ENCODE data around the gene STYX. TPM values are rescaled to one million over a fixed set of nuclear protein-coding genes. Genes with fewer than 3 reads are reported as not detected.
A peak's percentile ranks its signal among the peaks of the same experiment; 100 is the strongest.

Gene STYX
- total RNA-seq, 4 donors from 2014 or later, result 19.3 to 26.1 (median 22.5) TPM

GRCh38 chr14:52786887-52787286 is 56.9 kb downstream of the STYX start:
- ATAC-seq, result no peak

GRCh38 chr14:52789118-52789517 is 59.2 kb downstream of the STYX start:
- peaks cover 0 to 28% (median 0%) of the 10 kb centered on the region in 3 donors for H3K4me1 ChIP-seq
- 75 to 96% methylated on average over 1 to 2 of the region's 2 CpGs for WGBS, 2 donors (ENCODE audit: low coverage in 1 of 2)
- no peaks in the 10 kb centered on the region for H3K36me3 ChIP-seq
- no peak overlapping the region for H3K27ac ChIP-seq
- no peaks in the 10 kb centered on the region for H3K9me3 ChIP-seq
- TF ChIP-seq EP300 (IDR thresholded peaks at IDR 0.05), result no peak
- no peak for TF ChIP-seq CTCF (IDR thresholded peaks at IDR 0.05)
- no peak for TF ChIP-seq POLR2A (IDR thresholded peaks at IDR 0.05)
- no peak for TF ChIP-seq POLR2AphosphoS5 (IDR thresholded peaks at IDR 0.05)
- no peak overlapping the region for H3K4me3 ChIP-seq
- no peaks in the 10 kb centered on the region for H3K27me3 ChIP-seq
- no peak for ATAC-seq

More at GRCh38 chr14:52786887-52787286, 56.9 kb downstream of the STYX start:
- no peaks in the 10 kb centered on the region for H3K36me3 ChIP-seq
- H3K4me1 ChIP-seq, result peaks cover 0 to 23% (median 0%) of the 10 kb centered on the region in 3 donors
- no peaks in the 10 kb centered on the region for H3K9me3 ChIP-seq
- TF ChIP-seq POLR2A (IDR thresholded peaks at IDR 0.05) (no peak), POLR2AphosphoS5 (IDR thresholded peaks at IDR 0.05) (no peak), CTCF (IDR thresholded peaks at IDR 0.05) (no peak), EP300 (IDR thresholded peaks at IDR 0.05) (no peak)
- H3K4me3 ChIP-seq, result no peak overlapping the region
- no peak overlapping the region for H3K27ac ChIP-seq
- no peaks in the 10 kb centered on the region for H3K27me3 ChIP-seq

DNA sequence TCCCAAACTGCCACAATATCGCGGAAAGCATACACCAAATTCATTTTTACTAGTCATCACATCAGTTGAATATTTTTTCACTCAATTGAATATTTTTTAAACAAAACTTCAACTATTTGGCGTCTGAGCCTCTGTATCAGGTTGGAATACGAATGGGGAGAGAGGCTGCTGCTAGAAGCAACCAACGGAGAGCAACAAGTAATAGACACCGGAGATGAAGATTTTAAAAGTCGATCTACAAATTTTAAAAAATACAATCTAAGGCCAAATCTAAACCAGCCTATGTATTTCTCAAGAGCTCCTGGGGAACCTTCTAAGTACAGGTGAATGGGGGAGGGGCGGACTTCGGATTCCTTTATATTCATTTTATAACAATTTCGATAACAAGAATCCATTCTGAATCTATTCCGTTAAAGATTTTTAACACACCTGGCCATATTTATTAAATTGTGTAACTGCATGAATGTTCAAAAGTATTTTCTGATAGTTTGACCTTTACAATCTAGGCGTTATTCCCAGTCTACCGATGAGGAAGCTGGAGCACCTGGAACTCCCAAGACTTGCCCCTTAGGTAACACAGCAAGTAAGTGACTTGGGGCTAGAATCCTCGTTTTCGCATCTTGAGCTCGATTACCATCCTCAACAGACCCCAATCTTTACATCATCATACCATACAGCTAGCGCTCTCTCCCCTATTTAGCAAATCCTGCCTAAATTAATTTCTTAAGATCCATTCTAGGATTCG is 60.2 kb downstream of the STYX start:
- Histone ChIP-seq H3K4me3 (peak overlapping the region; percentile 70 to 78), H3K36me3 (no peaks in the 10 kb centered on the region), H3K4me1 (peaks cover 0 to 28% (median 0%) of the 10 kb centered on the region in 3 donors), H3K27me3 (no peaks in the 10 kb centered on the region), H3K27ac (peak overlapping the region in 1 of 4 donors; percentile 89), H3K9me3 (no peaks in the 10 kb centered on the region)
- no peak for ATAC-seq
- WGBS, 2 donors (ENCODE audit: low coverage in 1 of 2), result 54 to 62% methylated on average over 17 to 18 of the region's 18 CpGs
- TF ChIP-seq POLR2AphosphoS5 (IDR thresholded peaks at IDR 0.05), result no peak
- no peak for TF ChIP-seq CTCF (IDR thresholded peaks at IDR 0.05)

DNA sequence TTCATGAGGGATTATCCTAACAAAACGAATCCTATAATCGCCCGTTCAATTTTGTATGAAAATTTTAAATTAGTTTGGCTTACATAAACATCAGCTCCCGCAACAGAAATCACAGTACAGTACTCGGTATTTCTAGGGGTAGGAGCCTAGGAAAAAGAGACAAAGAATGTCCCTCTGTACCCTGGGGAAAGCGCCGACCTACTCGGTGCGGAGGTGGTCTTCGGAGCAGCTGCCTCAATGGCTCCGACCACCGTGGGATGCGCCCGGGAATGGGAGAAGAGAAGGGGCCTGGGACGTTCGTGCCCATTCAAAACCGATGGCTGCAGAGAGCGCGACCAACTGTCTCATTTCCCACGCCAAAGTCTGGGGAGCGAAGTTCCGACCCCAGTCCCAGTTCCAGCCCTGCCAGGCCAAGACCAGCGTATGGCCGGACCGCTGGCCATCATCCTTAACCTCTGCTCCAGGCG is 60.8 kb downstream of the STYX start:
- no peaks in the 10 kb centered on the region for H3K27me3 ChIP-seq
- no peaks in the 10 kb centered on the region for H3K36me3 ChIP-seq
- TF ChIP-seq EP300 (IDR thresholded peaks at IDR 0.05), result no peak
- TF ChIP-seq POLR2A (IDR thresholded peaks at IDR 0.05), result no peak
- TF ChIP-seq POLR2AphosphoS5 (IDR thresholded peaks at IDR 0.05), result no peak
- no peak for TF ChIP-seq CTCF (IDR thresholded peaks at IDR 0.05)
- ATAC-seq, result no peak
- no peaks in the 10 kb centered on the region for H3K9me3 ChIP-seq
- peaks cover 0 to 28% (median 0%) of the 10 kb centered on the region in 3 donors for H3K4me1 ChIP-seq
- peak overlapping the region; percentile 63 to 92 (median 90) for H3K27ac ChIP-seq
- peak overlapping the region; percentile 70 to 78 for H3K4me3 ChIP-seq
- 0% methylated on average over 8 to 21 of the region's 26 CpGs for WGBS, 2 donors (ENCODE audit: low coverage in 1 of 2)
